Mesendoderm (in vitro differentiated cells): ENCODE measurements around the gene RAB23. TPM values are rescaled to one million over a fixed set of nuclear protein-coding genes. Genes with fewer than 3 reads are reported as not detected.

ENCODE experiments used
- DNase-seq: peaks from one replicate; pipeline ENCODE4 v3.0.0; 2013
- H2AK5ac ChIP-seq: 2 replicates; pipeline ENCODE4 v1.6.1; 2013; ENCODE audit warnings: low read length, inconsistent platforms
- H2BK120ac ChIP-seq: 2 replicates; pipeline ENCODE4 v1.6.1; 2013; ENCODE audit warnings: low read depth, mild to moderate bottlenecking, low read length, moderate library complexity, mixed read lengths
- H2BK15ac ChIP-seq: replicated peaks from 2 replicates; pipeline ENCODE4 v1.6.1; 2013; ENCODE audit warnings: low read depth, mild to moderate bottlenecking, moderate library complexity
- H2BK5ac ChIP-seq: 2 replicates; pipeline ENCODE4 v1.6.1; 2013; ENCODE audit warnings: low read length, inconsistent platforms
- H3K18ac ChIP-seq: 2 replicates; pipeline ENCODE4 v1.6.1; 2013; ENCODE audit warnings: mild to moderate bottlenecking, low read length, mixed read lengths
- H3K23ac ChIP-seq: one replicate; pipeline ENCODE4 v1.6.1; 2013; ENCODE audit warnings: low read length
- H3K27ac ChIP-seq: 2 replicates; pipeline ENCODE4 v1.5.1; 2013; ENCODE audit warnings: low read depth, mild to moderate bottlenecking, inconsistent platforms, low read length, moderate library complexity
- H3K27me3 ChIP-seq: 2 replicates; pipeline ENCODE4 v1.6.1; 2013; ENCODE audit warnings: low read length, control low read depth, mild to moderate bottlenecking, inconsistent platforms; ENCODE audit not compliant: insufficient read depth, poor library complexity
- H3K36me3 ChIP-seq: 2 replicates; pipeline ENCODE4 v1.6.1; 2013; ENCODE audit warnings: low read length, inconsistent platforms; ENCODE audit not compliant: control insufficient read depth, insufficient read depth
- H3K4ac ChIP-seq: one replicate; pipeline ENCODE4 v1.6.1; 2013; ENCODE audit warnings: low read depth, mild to moderate bottlenecking, low read length, moderate library complexity
- H3K4me1 ChIP-seq: 2 replicates; pipeline ENCODE4 v1.6.1; 2013; ENCODE audit warnings: low read depth, low read length, inconsistent platforms; ENCODE audit not compliant: control insufficient read depth
- H3K4me2 ChIP-seq: 2 replicates; pipeline ENCODE4 v1.6.1; 2013; ENCODE audit warnings: low read length
- H3K4me3 ChIP-seq: 2 replicates; pipeline ENCODE4 v1.5.1; 2013; ENCODE audit warnings: mild to moderate bottlenecking, low read length
- H3K56ac ChIP-seq: one replicate; pipeline ENCODE4 v1.6.1; 2013; ENCODE audit warnings: low read length
- H3K79me1 ChIP-seq: 2 replicates; pipeline ENCODE4 v1.6.1; 2013; ENCODE audit warnings: low read length, inconsistent platforms
- H3K79me2 ChIP-seq: 2 replicates; pipeline ENCODE4 v1.6.1; 2013; ENCODE audit warnings: mild to moderate bottlenecking, low read length; ENCODE audit not compliant: control insufficient read depth, insufficient read depth
- H3K9ac ChIP-seq: 2 replicates; pipeline ENCODE4 v1.6.1; 2013; ENCODE audit warnings: low read length, inconsistent platforms
- H4K5ac ChIP-seq: one replicate; pipeline ENCODE4 v1.6.1; 2013; ENCODE audit warnings: low read length
- H4K8ac ChIP-seq: one replicate; pipeline ENCODE4 v1.6.1; 2013; ENCODE audit warnings: low read depth, mild to moderate bottlenecking, control low read depth, low read length, moderate library complexity
- WGBS: extraction: QIAGEN DNeasy Blood & Tissue Kit; methylation state at CpG from one replicate; pipeline ENCODE4 v1.1.7; 2013; ENCODE audit warnings: low lambda C conversion rate, missing lambda C conversion rate; ENCODE audit not compliant: insufficient coverage; ENCODE audit errors: extremely low coverage; 5-methylcytosine and 5-hydroxymethylcytosine counted together
- polyA plus RNA-seq, 2 experiments: library from polyadenylated mRNA; stranded (reverse); fragments of 200-250 nt; gene quantifications; one replicate each; pipeline ENCODE4 v1.2.3, GENCODE V29; 2013

RAB23 gene
- polyA plus RNA-seq (2013, experiment 1 of 2), result 11.0 TPM
- polyA plus RNA-seq (2013, experiment 2 of 2), result 10.6 TPM

DNA sequence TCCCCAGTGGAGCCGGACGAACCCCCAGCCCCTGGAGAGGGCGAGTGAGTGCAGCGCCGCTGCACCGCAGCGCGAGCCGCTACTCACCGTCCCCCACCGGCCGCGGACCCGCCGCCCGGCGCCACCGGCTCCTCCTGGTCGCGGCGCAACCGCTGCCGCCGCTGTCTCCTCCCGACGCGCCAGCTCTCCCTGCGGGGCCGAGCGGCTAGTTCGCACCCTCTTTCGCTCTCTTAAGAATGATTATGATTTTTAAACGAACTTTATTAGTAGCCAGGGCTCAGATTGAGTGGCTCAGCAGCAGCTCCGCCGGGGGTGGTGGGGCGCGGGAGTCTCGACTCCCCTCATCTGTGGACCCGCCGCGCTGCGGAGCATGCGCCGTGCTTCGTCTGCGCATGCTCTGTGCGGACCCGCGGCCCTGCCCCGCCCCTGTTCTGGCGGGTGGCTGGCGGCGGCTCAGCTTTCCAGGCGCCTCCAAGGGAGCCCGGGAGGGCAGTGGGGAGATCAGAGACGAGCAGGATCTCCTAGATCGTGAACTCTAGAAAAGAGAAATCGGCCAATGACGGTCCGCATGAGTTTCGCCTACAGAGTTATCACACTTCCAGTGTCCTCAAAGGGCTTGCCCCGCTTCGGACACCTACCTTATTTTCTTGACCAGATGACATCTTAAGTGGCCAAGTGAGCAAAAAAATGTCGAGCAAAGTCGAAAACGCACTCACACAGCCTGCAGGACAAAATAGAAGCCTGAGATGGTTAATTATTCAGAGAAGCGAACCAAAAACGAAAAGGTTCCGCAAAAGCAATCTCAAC is at the start of gene RAB23:
TSS of gene RAB23 (minus strand) at position 372 of the 807 bp plus-strand sequence. CDS start 11,927 bp downstream, outside the sequence.
- H3K27me3 ChIP-seq, result no peaks in the 10 kb centered on the region
- no peaks in the 10 kb centered on the region for H3K79me1 ChIP-seq
- peak within 1 kb of the TSS; percentile 96 for H3K56ac ChIP-seq
- peak within 1 kb of the TSS; percentile 95 for H3K4me2 ChIP-seq
- H2AK5ac ChIP-seq, result no peak within 1 kb of the TSS
- H2BK120ac ChIP-seq, result peak within 1 kb of the TSS; percentile 75
- peak within 1 kb of the TSS; percentile 93 for H3K9ac ChIP-seq
- peak within 1 kb of the TSS; percentile 95 for H3K18ac ChIP-seq
- H3K4me3 ChIP-seq, result peak within 1 kb of the TSS; percentile 66
- H3K4ac ChIP-seq, result peak within 1 kb of the TSS; percentile 95
- no peak within 1 kb of the TSS for H3K23ac ChIP-seq
- peaks cover 2% of the 10 kb centered on the region for H3K4me1 ChIP-seq
- H2BK5ac ChIP-seq, result no peak within 1 kb of the TSS
- H3K79me2 ChIP-seq, result peaks cover 14% of the 10 kb centered on the region
- peak within 1 kb of the TSS; percentile 13 for H2BK15ac ChIP-seq
- no peaks in the 10 kb centered on the region for H3K36me3 ChIP-seq
- no peak within 1 kb of the TSS for H4K5ac ChIP-seq
- no CpG with 5 or more reads among the region's 69 CpGs for WGBS
- H3K27ac ChIP-seq, result peak within 1 kb of the TSS; percentile 99
- H4K8ac ChIP-seq, result peak within 1 kb of the TSS; percentile 88
- peak; percentile 93 for DNase-seq

DNA sequence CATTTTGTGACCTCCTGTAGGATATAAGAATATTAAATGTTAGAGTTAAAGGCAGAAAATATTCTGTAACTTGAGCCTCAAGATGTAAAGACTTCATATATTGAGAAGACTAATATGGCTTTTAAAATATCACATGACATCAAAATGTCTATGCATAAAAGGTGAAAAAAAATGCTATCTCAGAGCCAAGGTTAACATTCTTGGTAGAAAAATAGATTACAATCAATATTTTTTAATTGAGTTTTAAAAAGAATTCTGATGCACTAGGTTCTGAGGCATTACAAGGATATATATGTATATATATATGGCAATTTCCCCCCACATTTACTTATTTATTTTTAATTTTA is 46.2 kb upstream of the RAB23 start:
- Histone ChIP-seq H4K5ac (no peak overlapping the region), H3K79me2 (no peaks in the 10 kb centered on the region), H3K4me1 (no peaks in the 10 kb centered on the region), H3K4me3 (no peak overlapping the region), H3K36me3 (no peaks in the 10 kb centered on the region), H3K27me3 (no peaks in the 10 kb centered on the region), H3K56ac (no peak overlapping the region), H2AK5ac (no peak overlapping the region), H2BK5ac (no peak overlapping the region), H4K8ac (no peak overlapping the region), H3K4ac (no peak overlapping the region), H3K9ac (no peak overlapping the region), H3K18ac (no peak overlapping the region), H3K79me1 (no peaks in the 10 kb centered on the region), H3K27ac (no peak overlapping the region), H2BK15ac (no peak overlapping the region), H2BK120ac (no peak overlapping the region), H3K4me2 (no peak overlapping the region), H3K23ac (no peak overlapping the region)
- no peak for DNase-seq

DNA sequence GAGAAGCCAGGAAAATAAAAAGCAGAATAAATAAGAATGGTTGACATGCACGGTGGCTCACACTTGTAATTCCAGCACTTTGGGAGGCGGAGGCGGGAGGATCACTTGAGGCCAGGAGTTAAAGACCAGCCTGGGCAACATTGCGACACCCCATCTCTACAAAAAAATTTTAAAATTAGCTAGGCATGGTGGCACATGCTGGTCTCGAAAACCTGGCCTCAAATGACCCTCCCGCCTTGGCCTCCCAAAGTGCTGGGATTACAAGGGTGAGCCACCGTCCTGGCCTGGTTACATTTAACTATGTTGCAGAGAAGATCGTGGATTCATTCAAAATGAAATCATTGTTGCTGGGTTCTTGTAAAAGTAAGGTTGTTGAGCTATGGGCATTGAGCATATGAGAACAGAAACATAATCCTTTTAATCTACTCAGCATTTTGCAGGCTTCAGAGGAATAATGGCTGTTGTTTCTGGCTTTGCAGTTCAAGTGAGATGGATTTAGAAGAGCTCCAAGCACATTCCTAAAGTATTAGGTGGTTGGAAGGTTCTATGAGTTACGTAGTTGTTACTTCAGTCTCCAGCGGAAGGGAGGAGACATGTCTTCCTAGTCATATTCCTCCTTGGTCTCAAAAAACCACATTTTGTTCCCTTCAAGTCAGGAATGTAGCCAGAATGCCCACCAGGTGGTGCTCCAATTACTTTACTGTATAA is 45.6 kb upstream of the RAB23 start:
- H4K5ac ChIP-seq, result no peak overlapping the region
- DNase-seq, result peak; percentile 79
- H3K18ac ChIP-seq, result no peak overlapping the region
- no peak overlapping the region for H3K56ac ChIP-seq
- H2BK120ac ChIP-seq, result no peak overlapping the region
- no peak overlapping the region for H3K4me2 ChIP-seq
- no peak overlapping the region for H3K27ac ChIP-seq
- no peak overlapping the region for H2BK15ac ChIP-seq
- WGBS, result no CpG with 5 or more reads among the region's 10 CpGs
- H3K79me1 ChIP-seq, result no peaks in the 10 kb centered on the region
- H3K4ac ChIP-seq, result no peak overlapping the region
- no peak overlapping the region for H4K8ac ChIP-seq
- no peak overlapping the region for H2BK5ac ChIP-seq
- no peaks in the 10 kb centered on the region for H3K79me2 ChIP-seq
- H2AK5ac ChIP-seq, result no peak overlapping the region
- no peak overlapping the region for H3K23ac ChIP-seq
- H3K4me3 ChIP-seq, result no peak overlapping the region
- no peaks in the 10 kb centered on the region for H3K36me3 ChIP-seq
- H3K27me3 ChIP-seq, result no peaks in the 10 kb centered on the region
- no peaks in the 10 kb centered on the region for H3K4me1 ChIP-seq
- H3K9ac ChIP-seq, result no peak overlapping the region

DNA sequence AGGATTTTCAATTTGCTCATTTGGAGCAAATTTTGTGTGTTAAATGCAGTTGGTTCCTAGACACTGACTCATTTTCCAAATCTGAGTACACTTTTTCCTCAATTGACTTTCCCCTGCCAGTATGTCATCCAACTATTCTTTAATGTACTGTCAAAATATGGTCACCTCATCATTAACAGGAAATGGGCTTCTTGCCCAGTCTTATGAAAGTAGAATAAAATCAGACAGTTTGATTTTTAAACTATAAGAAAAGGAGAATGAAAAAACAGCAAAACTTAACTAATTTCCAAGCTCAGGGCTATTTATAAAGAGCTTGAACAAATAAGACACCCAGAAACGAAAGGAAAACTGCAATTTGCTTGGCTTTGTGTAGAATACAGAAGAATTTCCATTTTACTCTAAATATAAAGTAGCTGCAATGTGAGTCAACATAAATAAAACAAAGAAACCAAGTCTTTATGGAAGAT is 43.7 kb upstream of the RAB23 start:
- no peak overlapping the region for H2BK5ac ChIP-seq
- DNase-seq, result no peak
- no peaks in the 10 kb centered on the region for H3K79me1 ChIP-seq
- H2AK5ac ChIP-seq, result no peak overlapping the region
- no peak overlapping the region for H3K4me2 ChIP-seq
- no peaks in the 10 kb centered on the region for H3K4me1 ChIP-seq
- no peak overlapping the region for H2BK15ac ChIP-seq
- no peak overlapping the region for H3K23ac ChIP-seq
- no peak overlapping the region for H3K4me3 ChIP-seq
- H3K4ac ChIP-seq, result no peak overlapping the region
- H3K9ac ChIP-seq, result no peak overlapping the region
- no peak overlapping the region for H4K5ac ChIP-seq
- no peak overlapping the region for H3K27ac ChIP-seq
- no peaks in the 10 kb centered on the region for H3K27me3 ChIP-seq
- no CpG with 5 or more reads among the region's 1 CpG for WGBS
- no peaks in the 10 kb centered on the region for H3K79me2 ChIP-seq
- no peaks in the 10 kb centered on the region for H3K36me3 ChIP-seq
- no peak overlapping the region for H4K8ac ChIP-seq
- H3K18ac ChIP-seq, result no peak overlapping the region
- no peak overlapping the region for H2BK120ac ChIP-seq
- no peak overlapping the region for H3K56ac ChIP-seq

DNA sequence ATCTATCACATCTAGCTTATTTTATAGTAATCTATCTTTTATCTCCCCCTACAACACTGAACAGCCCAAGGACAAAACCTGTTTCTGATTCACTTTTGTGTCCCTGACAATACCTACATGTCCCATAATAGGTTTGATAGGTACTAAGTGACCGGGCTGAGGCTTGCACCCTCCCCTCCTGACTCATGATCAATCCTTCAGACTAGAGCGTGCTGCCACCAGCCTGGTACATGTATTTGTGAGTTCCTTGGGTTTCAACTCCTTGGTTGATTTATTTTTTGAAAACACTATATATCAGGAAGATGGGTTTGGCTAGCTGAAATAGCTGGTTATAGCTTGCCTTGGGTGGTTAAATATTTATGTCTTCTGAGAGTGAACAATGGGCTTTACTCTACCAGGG is 41.6 kb upstream of the RAB23 start:
- no peak overlapping the region for H3K56ac ChIP-seq
- no peak overlapping the region for H3K4me3 ChIP-seq
- H3K23ac ChIP-seq, result no peak overlapping the region
- no peak overlapping the region for H2BK120ac ChIP-seq
- no peak overlapping the region for H3K18ac ChIP-seq
- DNase-seq, result no peak
- no peak overlapping the region for H2AK5ac ChIP-seq
- WGBS, result no CpG with 5 or more reads among the region's 2 CpGs
- no peak overlapping the region for H2BK5ac ChIP-seq
- no peak overlapping the region for H2BK15ac ChIP-seq
- no peak overlapping the region for H3K4ac ChIP-seq
- no peak overlapping the region for H3K4me2 ChIP-seq
- H4K5ac ChIP-seq, result no peak overlapping the region
- no peaks in the 10 kb centered on the region for H3K4me1 ChIP-seq
- H3K27me3 ChIP-seq, result no peaks in the 10 kb centered on the region
- no peak overlapping the region for H3K27ac ChIP-seq
- H4K8ac ChIP-seq, result no peak overlapping the region
- no peaks in the 10 kb centered on the region for H3K79me2 ChIP-seq
- H3K36me3 ChIP-seq, result no peaks in the 10 kb centered on the region
- no peaks in the 10 kb centered on the region for H3K79me1 ChIP-seq
- H3K9ac ChIP-seq, result no peak overlapping the region
